Stimulated activated CD4-positive, alpha-beta T cell treated with anti-CD3 and anti-CD28 coated beads, Interleukin-4, amount 100 ng/mL, for 4 hours (primary cell): ENCODE measurements around the gene CNIH3.
"Not testable (repeated sequence)": the region's sequence is repeated elsewhere in the genome, so short reads cannot be mapped to it uniquely, and the experiment has no call there.

Source experiments
- DNase-seq, 2 experiments: peaks; one replicate each; pipeline ENCODE4 v3.0.0-alpha.2; 2020

The CNIH3 gene

DNA sequence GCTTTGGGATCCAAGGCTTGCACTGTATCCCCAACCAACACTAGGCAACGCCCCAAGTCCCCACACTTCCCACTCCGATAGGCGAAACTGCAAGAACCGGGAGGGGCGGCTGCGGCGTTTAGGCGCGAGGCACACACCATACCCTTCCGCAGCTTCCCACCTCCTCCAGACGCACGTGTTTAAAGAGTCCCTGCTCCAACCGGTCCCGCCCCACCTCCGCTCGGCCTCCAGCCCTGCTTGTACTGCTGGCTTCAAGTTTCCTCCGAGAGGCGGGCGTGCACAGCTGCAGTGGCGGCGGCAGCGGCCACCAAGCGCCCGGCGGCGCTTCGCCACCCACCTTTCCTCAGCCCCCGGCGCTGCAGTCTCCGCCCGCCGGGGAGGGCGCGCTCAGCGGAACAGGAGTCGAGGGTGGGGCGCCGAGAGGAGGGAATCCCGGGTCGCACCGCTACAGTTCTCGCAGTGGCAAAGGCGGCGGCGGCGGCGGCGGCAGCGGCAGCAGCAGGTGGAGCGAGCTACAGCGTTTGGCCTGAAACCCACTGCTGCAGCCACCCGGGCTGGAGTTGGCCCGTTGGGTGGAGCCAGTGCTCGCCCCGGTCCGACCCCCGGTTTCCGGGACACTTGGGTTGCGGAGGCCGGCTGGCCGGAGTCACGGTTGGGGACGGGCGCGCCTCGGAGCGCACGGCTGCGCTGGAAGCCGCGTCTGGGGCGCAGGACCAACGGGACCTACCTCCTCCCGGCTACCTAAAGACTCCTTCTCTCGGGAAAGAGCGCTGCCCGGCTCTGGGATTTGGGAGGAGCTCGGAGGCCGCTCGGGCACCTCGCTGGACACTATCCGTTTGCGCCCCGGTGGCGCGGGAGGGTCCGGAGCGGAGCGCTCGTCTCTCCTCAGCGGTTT, at the start of gene CNIH3:
TSS of gene CNIH3 (plus strand) at position 457 of the 895 bp plus-strand sequence. CDS start 858 bp downstream, outside the sequence.
- DNase-seq, result peak in 1 of 2 experiments; percentile 5

DNA sequence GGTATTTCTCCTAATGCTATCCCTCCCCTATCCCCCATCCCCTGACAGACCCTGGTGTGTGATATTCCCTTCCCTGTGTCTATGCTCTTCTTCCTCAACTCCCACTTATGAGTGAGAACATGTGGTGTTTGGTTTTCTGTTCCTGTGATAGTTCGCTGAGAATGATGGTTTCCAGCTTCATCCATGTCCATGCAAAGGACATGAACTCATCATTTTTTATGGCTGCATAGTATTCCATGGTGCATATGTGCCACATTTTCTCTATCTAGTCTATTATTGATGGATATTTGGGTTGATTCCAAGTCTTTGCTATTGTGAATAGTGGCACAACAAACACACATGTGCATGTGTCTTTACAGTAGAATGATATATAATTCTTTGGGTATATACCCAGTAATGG, 49.6 kb upstream of the CNIH3 start:
- not testable (repeated sequence) for DNase-seq

GRCh38 chr1:224569276-224569675, 46.8 kb upstream of the CNIH3 start:
- no peak for DNase-seq

DNA sequence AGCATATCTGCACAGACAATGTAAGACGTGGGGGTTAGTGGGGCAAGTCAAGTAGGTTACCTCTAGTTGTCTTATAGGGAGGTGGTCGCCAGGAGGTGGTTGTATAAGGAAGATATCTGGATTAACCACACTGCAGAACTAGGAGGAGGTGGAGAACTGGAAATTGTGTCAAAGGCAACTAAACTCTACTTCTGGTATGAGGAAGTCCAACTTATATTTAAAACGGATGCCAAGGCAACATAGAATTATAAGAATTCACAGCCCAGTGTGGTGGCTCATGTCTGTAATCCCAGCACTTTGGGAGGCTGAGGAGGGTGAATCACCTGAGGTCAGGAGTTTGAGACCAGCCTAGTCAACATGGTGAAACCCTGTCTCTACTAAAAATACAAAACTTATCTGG, 44.1 kb upstream of the CNIH3 start:
- not testable (repeated sequence) for DNase-seq

GRCh38 chr1:224579526-224579925, 36.6 kb upstream of the CNIH3 start:
- DNase-seq, result no peak

GRCh38 chr1:224580006-224580405, 36.1 kb upstream of the CNIH3 start:
- no peak for DNase-seq

DNA sequence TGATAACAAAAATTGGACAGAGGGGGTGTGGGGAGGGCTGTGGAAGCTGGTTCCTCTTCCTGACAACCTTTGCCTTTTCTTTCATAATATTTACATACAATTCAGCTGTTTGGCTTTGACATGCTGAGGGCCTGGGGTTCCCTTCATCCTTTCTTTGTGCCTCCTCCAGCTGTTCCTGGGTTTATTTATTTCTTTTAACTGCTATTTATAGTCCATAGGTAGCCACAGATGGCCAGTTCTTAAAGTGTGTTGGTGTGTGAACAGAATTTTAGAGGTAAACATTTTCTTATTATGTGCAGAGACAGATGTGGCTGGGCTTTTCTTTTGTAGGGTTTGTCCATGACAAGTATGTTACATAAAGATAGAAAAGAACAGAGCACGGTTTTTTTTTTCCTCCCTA, 34.1 kb upstream of the CNIH3 start:
- no peak for DNase-seq

GRCh38 chr1:224583774-224584173, 32.3 kb upstream of the CNIH3 start:
- no peak for DNase-seq

DNA sequence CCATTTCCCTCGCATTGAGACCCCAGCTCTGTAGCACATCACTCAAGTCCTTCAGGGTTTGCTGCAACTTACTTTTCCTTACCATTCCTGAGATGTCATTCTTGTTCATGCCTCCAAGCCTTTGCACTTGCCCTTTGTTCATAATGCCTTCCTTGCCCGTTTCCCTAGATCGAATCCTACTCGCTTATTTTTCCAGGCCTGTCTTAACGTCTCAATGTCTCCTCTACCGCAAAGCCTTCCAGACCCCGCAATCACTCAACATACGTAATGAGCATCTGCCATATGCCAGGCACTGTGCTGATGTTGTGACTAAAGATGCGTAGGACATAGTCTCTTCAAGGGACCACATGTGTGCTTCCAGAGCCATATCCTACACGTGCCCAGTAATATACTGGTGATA, 31.1 kb upstream of the CNIH3 start:
- DNase-seq, result no peak

- DNase-seq, result no peak
Measured at GRCh38 chr1:224587051-224587450, 29.1 kb upstream of the CNIH3 start.

GRCh38 chr1:224588515-224588914, 27.6 kb upstream of the CNIH3 start:
- no peak for DNase-seq

- no peak for DNase-seq
Measured at GRCh38 chr1:224589006-224589405, 27.1 kb upstream of the CNIH3 start.

- no peak for DNase-seq
Measured at GRCh38 chr1:224591326-224591725, 24.8 kb upstream of the CNIH3 start.

- DNase-seq, result no peak
Measured at GRCh38 chr1:224592636-224593582, 23.2 kb upstream of the CNIH3 start.

- no peak for DNase-seq
Measured at GRCh38 chr1:224594360-224594759, 21.8 kb upstream of the CNIH3 start.

- DNase-seq, result no peak
Measured at GRCh38 chr1:224594851-224595250, 21.3 kb upstream of the CNIH3 start.

- no peak for DNase-seq
Measured at GRCh38 chr1:224605482-224606181, 10.5 kb upstream of the CNIH3 start.

- DNase-seq, result no peak
Measured at GRCh38 chr1:224607188-224608148, 8.6 kb upstream of the CNIH3 start.

DNA sequence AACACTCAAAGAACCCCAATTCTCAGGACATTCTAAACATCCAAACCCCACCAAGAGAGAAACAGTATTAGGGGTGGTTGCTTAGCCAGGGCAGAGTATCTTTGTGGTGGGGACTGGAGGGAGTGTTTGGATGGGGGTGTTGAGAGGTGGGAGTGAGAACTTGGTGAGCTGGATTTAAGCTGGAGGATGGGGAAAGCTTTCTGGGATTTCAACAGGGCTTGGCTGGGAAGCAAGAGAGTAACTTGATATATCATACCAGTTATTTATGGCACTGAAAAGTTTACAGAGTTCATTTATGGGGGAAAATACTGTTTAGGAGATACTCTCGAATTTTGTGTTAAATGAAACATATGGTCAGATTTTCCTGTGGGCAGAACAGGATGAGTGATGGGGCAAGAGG, 6.8 kb upstream of the CNIH3 start:
- DNase-seq, result no peak

DNA sequence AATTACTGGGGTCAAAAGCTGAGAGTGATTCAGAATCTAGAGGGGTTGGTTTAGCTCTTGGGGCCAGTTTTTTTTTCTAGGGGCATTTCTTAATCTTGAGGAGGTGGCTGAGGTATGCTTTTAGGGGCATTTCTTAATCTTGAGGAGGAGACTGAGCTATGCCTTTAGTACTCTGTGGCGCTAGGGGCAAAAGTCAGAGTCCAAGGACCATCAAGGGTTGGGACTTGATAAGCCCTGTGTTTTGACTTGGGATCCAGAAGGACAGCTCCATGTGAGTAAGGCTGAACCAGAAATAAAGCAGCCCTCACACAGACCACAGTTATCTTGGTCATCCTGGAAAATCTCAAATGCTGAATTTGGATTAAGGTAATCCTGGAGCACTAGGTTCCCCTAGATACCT, 3.9 kb upstream of the CNIH3 start:
- no peak for DNase-seq

DNA sequence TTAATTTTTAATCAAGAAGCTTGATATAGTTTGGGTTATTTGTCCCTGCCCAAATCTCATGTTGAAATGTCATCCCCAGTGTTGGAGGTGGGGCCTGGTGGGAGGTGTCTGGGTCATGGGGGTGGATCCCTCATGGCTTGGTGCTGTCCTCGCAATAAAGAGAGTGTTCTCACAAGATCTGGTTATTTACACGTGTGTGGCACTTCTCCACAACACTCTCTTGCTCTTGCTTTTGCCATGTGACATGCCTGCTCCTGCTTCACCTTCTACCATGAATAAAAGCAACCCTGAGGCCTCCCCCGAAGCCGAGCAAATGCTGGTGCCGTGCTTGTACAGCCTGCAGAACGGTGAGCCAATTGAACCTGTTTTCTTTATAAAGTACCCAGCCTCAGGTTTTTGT, 2.6 kb upstream of the CNIH3 start:
- no peak for DNase-seq
